ENCODE measurements around the gene ZSWIM6. TPM values are rescaled to one million over a fixed set of nuclear protein-coding genes. Genes with fewer than 3 reads are reported as not detected.

ZSWIM6 gene
- total RNA-seq, 1 experiment from 2014 or later = 12.9 TPM

DNA sequence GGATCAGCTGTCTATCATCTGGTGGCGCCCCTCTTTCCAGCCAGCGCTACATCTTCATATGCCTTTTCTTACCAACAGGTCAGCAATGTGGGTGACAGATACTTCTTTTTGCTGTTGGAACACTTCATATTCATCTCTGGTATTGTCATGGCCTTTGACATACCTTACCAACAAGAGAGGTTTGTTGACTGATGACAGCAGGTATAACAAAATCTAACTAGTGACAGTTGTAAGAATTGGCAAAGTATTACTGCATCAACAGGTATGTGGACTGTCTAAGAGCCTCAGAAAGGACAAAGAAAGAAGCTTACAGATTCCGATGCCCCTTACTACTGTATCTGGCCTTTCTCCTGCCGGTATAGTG, 29.9 kb upstream of the ZSWIM6 start:
- no peaks in the 10 kb centered on the region for H3K9me3 ChIP-seq (ENCODE audit: insufficient read depth, low read depth)
- ChIA-PET POLR2A (ENCODE audit: unreplicated experiment) (interaction anchor here (0.5 to 0.7 kb wide), 4 partner anchors 47 to 336 kb away, joined by 3 to 7 read pairs (median 4); no protein-coding TSS in a partner anchor), CTCF (no interaction called here)
- peak overlapping the region; percentile 71 for H3K4me2 ChIP-seq
- peak overlapping the region; percentile 92 for H3K27ac ChIP-seq
- H3F3A ChIP-seq (ENCODE audit: insufficient read depth, low read depth) = peaks cover 63% of the 10 kb centered on the region
- no peaks in the 10 kb centered on the region for H3K36me3 ChIP-seq (ENCODE audit: low read depth)
- no peaks in the 10 kb centered on the region for H3K79me2 ChIP-seq (ENCODE audit: low read depth)
- intact Hi-C loops (cut with micrococcal nuclease; ENCODE audit: unreplicated experiment) = no loop called here
- TF ChIP-seq EZH2 (IDR thresholded peaks at IDR 0.05; ENCODE audit: low read depth) = no peak
- TF ChIP-seq, protein P1, sequence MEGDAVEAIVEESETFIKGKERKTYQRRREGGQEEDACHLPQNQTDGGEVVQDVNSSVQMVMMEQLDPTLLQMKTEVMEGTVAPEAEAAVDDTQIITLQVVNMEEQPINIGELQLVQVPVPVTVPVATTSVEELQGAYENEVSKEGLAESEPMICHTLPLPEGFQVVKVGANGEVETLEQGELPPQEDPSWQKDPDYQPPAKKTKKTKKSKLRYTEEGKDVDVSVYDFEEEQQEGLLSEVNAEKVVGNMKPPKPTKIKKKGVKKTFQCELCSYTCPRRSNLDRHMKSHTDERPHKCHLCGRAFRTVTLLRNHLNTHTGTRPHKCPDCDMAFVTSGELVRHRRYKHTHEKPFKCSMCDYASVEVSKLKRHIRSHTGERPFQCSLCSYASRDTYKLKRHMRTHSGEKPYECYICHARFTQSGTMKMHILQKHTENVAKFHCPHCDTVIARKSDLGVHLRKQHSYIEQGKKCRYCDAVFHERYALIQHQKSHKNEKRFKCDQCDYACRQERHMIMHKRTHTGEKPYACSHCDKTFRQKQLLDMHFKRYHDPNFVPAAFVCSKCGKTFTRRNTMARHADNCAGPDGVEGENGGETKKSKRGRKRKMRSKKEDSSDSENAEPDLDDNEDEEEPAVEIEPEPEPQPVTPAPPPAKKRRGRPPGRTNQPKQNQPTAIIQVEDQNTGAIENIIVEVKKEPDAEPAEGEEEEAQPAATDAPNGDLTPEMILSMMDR (conservative IDR thresholded peaks at IDR 0.05) = no peak
- BruUV-seq (replicated peaks) = TSS peak; percentile 93
- no peaks in the 10 kb centered on the region for H4K20me1 ChIP-seq (ENCODE audit: insufficient read depth)
- peak in 1 of 2 experiments; percentile 83 for DNase-seq
- peaks cover 79% of the 10 kb centered on the region for H3K4me1 ChIP-seq (replicated peaks; ENCODE audit: insufficient read depth)
- H2AFZ ChIP-seq = no peak overlapping the region
- H3K4me3 ChIP-seq = peak overlapping the region; percentile 29; the same call in 1 of the 2 replicates
- H3K9me2 ChIP-seq (ENCODE audit: insufficient read depth) = no peaks in the 10 kb centered on the region
- H3K27me3 ChIP-seq (ENCODE audit: insufficient read depth, low read depth) = no peaks in the 10 kb centered on the region

- Histone ChIP-seq H3F3A (ENCODE audit: insufficient read depth, low read depth) (peaks cover 68% of the 10 kb centered on the region), H2AFZ (no peak overlapping the region), H3K36me3 (ENCODE audit: low read depth) (no peaks in the 10 kb centered on the region), H4K20me1 (ENCODE audit: insufficient read depth) (no peaks in the 10 kb centered on the region), H3K4me3 (no peak overlapping the region), H3K4me1 (replicated peaks; ENCODE audit: insufficient read depth) (peaks cover 79% of the 10 kb centered on the region), H3K27ac (peak overlapping the region; percentile 92), H3K9me2 (ENCODE audit: insufficient read depth) (no peaks in the 10 kb centered on the region), H3K79me2 (ENCODE audit: low read depth) (no peaks in the 10 kb centered on the region), H3K9me3 (ENCODE audit: insufficient read depth, low read depth) (no peaks in the 10 kb centered on the region), H3K27me3 (ENCODE audit: insufficient read depth, low read depth) (no peaks in the 10 kb centered on the region), H3K4me2 (peak overlapping the region; percentile 71)
- ChIA-PET POLR2A (ENCODE audit: unreplicated experiment) (interaction anchor here (0.6 kb wide), 2 partner anchors 10 to 1576 kb away, joined by 4 to 5 read pairs; no protein-coding TSS in a partner anchor), CTCF (interaction anchor here (0.6 to 1.5 kb wide), 3 partner anchors 126 to 869 kb away, joined by 3 to 6 read pairs (median 3); no protein-coding TSS in a partner anchor)
- TF ChIP-seq, protein P1 (conservative IDR thresholded peaks at IDR 0.05) = no peak
- no peak for TF ChIP-seq EZH2 (IDR thresholded peaks at IDR 0.05; ENCODE audit: low read depth)
- DNase-seq = no peak
- BruUV-seq (replicated peaks) = no TSS peak
- intact Hi-C loops (cut with micrococcal nuclease; ENCODE audit: unreplicated experiment) = no loop called here
Observed at GRCh38 chr5:61303346-61303745, 28.7 kb upstream of the ZSWIM6 start.

DNA sequence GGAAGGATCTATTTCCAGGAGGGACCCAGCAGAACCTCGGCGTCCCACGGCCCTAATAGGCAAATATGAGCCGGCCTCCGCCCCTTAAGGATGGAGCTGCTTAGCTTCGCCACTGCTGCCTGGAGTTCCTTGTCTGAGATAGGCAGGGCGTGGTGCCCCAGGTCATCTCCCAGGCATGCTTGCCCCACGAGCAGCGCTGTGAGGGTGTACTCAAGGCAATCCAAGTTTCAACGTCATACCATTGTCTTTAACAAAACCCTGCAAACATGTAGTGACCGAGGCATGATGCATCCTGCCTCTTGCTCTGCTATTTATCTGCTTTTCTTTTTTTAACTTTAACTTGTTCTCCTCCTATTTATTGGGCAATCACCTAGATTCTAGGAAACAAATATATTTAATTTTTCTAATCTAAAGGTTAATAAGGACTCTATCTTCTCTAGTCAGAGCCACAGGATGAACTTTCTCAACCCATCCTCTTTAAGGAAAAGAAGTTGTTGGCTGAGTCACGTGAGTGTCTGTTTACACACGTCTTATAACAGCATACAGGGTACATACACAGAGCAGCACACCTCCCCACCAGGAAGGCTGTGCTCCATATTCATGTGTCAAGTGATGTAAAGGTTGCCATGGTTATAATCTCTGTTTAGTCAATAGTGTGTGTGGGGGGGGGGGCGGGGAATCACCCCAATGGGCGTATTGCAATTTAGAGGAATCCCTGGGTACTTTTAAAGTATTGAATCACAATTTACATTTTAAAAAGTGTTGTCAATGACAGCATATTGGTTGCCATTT, 27.3 kb upstream of the ZSWIM6 start:
- BruUV-seq (replicated peaks) = no TSS peak
- H3K9me3 ChIP-seq (ENCODE audit: insufficient read depth, low read depth) = no peaks in the 10 kb centered on the region
- no peaks in the 10 kb centered on the region for H3K36me3 ChIP-seq (ENCODE audit: low read depth)
- H3K79me2 ChIP-seq (ENCODE audit: low read depth) = no peaks in the 10 kb centered on the region
- no peaks in the 10 kb centered on the region for H3K9me2 ChIP-seq (ENCODE audit: insufficient read depth)
- H3F3A ChIP-seq (ENCODE audit: insufficient read depth, low read depth) = peaks cover 72% of the 10 kb centered on the region
- peak; percentile 90 to 97 for DNase-seq
- no peaks in the 10 kb centered on the region for H3K27me3 ChIP-seq (ENCODE audit: insufficient read depth, low read depth)
- peak overlapping the region; percentile 92 for H3K27ac ChIP-seq
- ChIA-PET CTCF (interaction anchor here (0.8 to 1.5 kb wide), 2 partner anchors 12 to 253 kb away, joined by 3 to 6 read pairs; no protein-coding TSS in a partner anchor), POLR2A (ENCODE audit: unreplicated experiment) (interaction anchor here (0.5 to 1.3 kb wide), 5 partner anchors 14 to 817 kb away, joined by 5 to 26 read pairs (median 6); no protein-coding TSS in a partner anchor)
- H3K4me2 ChIP-seq = peak overlapping the region; percentile 71
- peak overlapping the region; percentile 27; the same call in 1 of the 2 replicates for H3K4me3 ChIP-seq
- TF ChIP-seq, protein P1 (conservative IDR thresholded peaks at IDR 0.05) = no peak
- no peak for TF ChIP-seq EZH2 (IDR thresholded peaks at IDR 0.05; ENCODE audit: low read depth)
- 0 out of 2 replicates have a peak overlapping the region, but pooled peaks have one; percentile 44 for H2AFZ ChIP-seq
- no peaks in the 10 kb centered on the region for H4K20me1 ChIP-seq (ENCODE audit: insufficient read depth)
- intact Hi-C loops (cut with micrococcal nuclease; ENCODE audit: unreplicated experiment) = loop anchor here (1.0 to 2.0 kb wide), 5 partner anchors 8 to 137 kb away; no protein-coding TSS in a partner anchor
- peaks cover 74% of the 10 kb centered on the region for H3K4me1 ChIP-seq (replicated peaks; ENCODE audit: insufficient read depth)
